GM12874 (cell line): ENCODE measurements around the gene GPR135.

ENCODE experiments used
- TF ChIP-seq, protein P1 (sequence below): IDR thresholded peaks from 2 replicates; pipeline ENCODE4 v1.5.1; 2011; ENCODE audit warnings: low read depth, mild to moderate bottlenecking, control low read depth, low read length, moderate library complexity; ENCODE audit not compliant: insufficient read depth

GPR135 gene

DNA sequence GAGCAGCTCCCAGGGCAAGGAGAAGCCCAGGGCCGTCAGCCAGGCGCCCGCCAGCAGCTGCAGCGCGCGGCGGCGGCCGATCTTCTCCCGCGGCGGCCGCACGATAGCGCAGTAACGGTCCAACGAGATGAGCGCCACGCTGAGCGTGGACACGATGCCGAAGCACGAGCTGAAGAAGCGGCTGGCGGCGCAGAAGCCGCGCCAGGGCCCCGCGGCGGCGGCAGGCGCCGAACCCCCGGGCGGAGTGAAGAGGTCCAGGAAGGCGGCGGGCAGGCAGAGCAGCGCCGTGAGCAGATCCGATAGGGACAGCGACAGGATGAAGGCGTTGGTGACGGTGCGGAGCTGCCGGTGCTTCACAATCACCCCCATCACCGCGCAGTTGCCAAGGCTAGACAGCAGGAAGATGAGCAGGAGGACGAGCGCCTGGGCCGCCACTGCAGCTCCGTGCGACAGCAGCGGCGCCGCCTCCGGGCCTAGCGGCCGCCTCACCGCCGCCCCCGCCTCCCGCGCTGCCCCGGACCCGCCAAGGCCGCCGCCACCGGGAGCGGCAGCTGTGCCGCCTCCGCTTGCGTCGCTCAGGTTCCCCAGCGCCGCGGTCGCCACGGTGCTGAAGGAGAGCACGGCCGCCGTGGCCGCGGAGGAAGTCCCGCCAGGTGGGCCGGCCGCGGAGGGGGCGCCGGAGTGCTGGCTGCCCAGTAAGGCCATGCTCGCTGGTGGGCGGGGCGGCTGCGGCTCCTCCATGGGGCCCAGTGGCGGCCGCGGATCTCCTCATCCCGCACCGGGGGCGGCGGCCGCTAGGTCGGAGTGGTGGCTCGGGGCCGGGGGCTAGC lies 479 bp downstream of the GPR135 start:
- TF ChIP-seq, protein P1, sequence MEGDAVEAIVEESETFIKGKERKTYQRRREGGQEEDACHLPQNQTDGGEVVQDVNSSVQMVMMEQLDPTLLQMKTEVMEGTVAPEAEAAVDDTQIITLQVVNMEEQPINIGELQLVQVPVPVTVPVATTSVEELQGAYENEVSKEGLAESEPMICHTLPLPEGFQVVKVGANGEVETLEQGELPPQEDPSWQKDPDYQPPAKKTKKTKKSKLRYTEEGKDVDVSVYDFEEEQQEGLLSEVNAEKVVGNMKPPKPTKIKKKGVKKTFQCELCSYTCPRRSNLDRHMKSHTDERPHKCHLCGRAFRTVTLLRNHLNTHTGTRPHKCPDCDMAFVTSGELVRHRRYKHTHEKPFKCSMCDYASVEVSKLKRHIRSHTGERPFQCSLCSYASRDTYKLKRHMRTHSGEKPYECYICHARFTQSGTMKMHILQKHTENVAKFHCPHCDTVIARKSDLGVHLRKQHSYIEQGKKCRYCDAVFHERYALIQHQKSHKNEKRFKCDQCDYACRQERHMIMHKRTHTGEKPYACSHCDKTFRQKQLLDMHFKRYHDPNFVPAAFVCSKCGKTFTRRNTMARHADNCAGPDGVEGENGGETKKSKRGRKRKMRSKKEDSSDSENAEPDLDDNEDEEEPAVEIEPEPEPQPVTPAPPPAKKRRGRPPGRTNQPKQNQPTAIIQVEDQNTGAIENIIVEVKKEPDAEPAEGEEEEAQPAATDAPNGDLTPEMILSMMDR: no peak

DNA sequence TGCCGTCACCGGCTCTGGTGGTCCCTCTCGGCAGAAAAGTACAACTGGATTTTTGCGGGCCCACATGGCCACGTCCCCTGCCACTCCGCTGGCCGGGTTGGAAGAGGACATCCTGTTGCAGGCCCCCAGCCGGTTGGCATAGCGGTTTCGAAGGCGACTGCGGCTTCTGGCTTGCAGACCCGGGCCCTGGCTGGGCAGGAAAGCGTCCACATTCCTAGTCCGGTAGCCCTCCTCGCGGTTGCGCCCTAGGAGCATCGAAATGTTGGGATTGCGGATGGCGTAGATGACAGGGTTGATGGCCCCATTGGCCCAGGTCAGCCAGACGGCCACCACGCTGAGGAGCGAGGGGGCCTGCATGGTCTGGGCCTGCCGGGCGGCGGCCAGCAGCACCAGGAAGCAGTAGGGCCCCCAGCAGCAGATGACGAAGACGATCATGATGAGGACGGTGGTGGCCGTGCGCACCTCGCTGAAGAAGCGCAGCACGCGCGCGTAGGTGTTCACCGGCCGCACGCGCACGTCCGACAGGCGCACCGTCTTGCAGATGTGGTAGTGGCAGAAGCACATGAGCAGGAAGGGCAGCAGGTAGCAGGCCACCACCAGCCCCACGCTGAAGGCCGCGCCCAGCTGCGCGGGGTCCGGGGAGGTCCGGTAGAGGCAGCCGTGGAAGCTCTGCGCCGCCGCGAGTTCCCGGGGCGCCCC lies 1.2 kb downstream of the GPR135 start:
- TF ChIP-seq, protein P1: no peak

GRCh38 chr14:59461891-59462290 lies 3.3 kb downstream of the GPR135 start:
- TF ChIP-seq, protein P1: no peak

DNA sequence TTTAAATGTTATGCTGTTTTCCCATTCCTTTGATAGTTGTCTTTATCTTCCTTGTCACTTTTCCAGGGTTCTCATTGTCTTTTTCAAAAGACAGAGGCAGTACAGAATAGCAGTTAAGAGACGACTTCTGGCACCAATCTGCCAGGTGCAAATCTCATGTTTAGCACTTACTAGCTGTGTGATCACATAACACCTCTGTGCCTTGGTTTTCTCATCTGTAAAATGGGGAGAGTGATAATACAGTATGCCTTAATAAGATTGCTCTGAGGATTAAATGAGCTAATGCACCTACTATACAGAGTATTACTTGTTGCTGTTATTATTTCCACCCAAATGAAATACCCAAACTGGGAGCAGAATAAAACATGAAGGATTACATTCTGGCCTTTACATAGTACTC lies 4.8 kb downstream of the GPR135 start:
- TF ChIP-seq, protein P1: no peak

DNA sequence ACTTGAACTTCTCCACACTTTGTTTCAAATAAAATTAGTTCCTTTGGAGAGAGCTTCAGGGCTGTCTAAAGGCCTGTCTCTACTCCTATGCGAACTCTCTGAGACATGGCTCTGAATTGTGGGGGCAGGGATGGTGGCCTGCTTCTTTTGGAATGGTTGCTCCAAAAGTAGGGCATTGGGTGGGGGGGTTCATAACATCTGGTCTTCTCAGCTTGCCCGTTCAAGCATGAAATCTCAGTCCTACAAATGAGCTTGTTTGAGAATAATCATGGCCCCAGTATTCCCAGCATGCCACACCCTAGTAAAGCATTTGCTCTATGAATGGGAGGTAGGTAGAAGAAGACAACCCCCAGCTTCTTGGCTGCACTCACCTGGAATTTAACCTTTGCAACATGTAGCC lies 6.7 kb downstream of the GPR135 start:
- TF ChIP-seq, protein P1: no peak

- TF ChIP-seq, protein P1: no peak
Measured at GRCh38 chr14:59455411-59455810, 9.8 kb downstream of the GPR135 start.

DNA sequence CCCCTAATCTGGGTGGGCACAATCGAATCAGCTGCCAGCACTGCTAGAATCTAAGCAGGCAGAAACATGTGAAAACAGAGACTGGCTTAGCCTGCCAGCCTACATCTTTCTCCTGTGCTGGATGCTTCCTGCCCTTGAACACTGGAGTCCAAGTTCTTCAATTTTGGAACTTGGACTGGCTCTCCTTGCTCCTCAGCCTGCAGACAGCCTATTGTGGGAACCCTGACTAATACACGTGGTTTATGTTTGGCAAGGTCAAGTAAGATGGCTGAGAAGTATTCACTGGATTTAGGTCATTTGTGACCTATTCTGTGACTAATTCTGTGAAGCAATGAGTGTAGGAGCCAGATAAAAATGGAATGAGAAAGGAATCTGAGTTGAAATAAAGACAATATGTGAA lies 11.0 kb downstream of the GPR135 start:
- TF ChIP-seq, protein P1: no peak
